ENCODE measurements around the gene MARCHF10.

The MARCHF10 gene

DNA sequence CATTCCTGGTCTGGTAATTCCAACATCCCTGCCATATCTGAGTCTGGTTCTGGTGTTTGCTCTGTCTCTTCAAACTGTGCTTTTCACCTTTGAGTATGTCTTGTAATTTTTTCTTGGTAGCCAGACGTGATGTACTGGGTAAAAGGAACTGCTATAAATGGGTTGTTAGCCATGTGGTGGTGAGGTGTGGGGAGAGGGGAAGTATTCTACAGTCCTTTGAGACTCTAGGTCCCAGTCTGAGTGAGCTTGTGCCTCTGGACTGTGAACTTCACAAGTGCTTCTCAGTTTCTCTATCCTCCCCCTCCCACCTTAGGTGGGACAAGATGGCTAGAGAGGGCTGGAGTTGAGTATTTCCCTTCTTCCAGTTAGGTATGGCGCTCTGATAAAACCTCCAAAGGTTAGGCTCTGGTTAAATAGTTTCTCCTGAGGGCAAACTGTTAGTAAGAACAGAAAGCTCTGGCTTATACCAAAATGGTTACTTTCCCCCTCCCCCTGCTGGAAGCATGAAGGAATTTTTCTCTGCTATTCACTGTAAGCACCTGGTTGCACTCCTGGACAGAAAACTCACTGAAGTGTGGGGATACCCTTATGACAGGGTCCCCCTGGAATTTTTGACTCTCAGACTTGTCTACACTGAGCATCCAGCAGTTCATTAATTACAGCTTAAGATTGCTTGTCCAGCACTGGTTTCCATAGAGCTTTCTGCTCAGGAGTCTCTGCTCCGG lies 87.8 kb downstream of the MARCHF10 start:
- DNase-seq (ENCODE audit: low read depth): no peak
- TF ChIP-seq, protein P1, sequence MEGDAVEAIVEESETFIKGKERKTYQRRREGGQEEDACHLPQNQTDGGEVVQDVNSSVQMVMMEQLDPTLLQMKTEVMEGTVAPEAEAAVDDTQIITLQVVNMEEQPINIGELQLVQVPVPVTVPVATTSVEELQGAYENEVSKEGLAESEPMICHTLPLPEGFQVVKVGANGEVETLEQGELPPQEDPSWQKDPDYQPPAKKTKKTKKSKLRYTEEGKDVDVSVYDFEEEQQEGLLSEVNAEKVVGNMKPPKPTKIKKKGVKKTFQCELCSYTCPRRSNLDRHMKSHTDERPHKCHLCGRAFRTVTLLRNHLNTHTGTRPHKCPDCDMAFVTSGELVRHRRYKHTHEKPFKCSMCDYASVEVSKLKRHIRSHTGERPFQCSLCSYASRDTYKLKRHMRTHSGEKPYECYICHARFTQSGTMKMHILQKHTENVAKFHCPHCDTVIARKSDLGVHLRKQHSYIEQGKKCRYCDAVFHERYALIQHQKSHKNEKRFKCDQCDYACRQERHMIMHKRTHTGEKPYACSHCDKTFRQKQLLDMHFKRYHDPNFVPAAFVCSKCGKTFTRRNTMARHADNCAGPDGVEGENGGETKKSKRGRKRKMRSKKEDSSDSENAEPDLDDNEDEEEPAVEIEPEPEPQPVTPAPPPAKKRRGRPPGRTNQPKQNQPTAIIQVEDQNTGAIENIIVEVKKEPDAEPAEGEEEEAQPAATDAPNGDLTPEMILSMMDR (conservative IDR thresholded peaks at IDR 0.05; ENCODE audit: low read depth, low read length): peak; percentile 52

DNA sequence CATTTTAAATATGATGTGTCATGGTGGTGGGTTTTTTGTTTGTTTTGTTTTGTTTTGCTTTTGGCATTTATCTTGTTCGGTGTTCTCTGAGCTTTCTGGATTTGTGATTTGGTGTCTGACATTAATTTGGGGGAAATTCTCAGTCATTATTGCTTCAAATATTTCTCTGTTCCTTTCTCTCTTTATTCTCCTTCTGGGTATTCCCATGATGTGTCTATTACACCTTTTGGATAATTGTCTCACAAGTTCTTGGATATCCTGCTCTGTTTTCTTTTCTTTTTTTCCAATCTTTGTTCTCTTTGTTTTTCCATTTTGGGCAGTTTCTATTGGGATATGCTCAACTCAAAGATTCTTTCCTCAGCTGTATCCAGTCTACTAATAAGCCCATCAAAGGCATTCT lies 88.5 kb downstream of the MARCHF10 start:
- no peak for DNase-seq (ENCODE audit: low read depth)
- no peak overlapping the region for H3K4me3 ChIP-seq (ENCODE audit: low read depth, low read length)
- TF ChIP-seq, protein P1 (conservative IDR thresholded peaks at IDR 0.05; ENCODE audit: low read depth, low read length): no peak

More for the DNA sequence above, 87.8 kb downstream of the MARCHF10 start:
- H3K4me3 ChIP-seq (ENCODE audit: low read depth, low read length): no peak overlapping the region

DNA sequence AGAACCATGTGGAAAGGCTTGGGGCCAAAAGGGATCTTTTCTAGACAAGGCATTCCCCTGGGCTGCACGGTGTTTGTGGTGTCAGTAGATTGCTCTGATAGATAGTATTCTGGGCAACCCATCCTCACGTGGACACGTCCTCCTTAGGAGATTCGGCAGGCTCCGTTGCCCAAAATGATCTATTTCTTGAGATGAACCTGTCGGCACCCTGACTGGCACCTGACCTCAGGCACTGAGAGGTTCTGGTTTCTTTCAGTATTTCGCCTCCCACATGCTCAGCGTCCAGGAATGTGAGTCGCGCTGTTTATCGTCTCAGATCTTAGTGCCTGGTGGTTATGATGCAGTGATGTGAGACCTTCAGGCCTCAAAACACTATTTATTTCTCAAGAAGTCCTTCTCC lies 89.7 kb downstream of the MARCHF10 start:
- TF ChIP-seq, protein P1 (conservative IDR thresholded peaks at IDR 0.05; ENCODE audit: low read depth, low read length): no peak
- H3K4me3 ChIP-seq (ENCODE audit: low read depth, low read length): no peak overlapping the region
- DNase-seq (ENCODE audit: low read depth): peak; percentile 75

DNA sequence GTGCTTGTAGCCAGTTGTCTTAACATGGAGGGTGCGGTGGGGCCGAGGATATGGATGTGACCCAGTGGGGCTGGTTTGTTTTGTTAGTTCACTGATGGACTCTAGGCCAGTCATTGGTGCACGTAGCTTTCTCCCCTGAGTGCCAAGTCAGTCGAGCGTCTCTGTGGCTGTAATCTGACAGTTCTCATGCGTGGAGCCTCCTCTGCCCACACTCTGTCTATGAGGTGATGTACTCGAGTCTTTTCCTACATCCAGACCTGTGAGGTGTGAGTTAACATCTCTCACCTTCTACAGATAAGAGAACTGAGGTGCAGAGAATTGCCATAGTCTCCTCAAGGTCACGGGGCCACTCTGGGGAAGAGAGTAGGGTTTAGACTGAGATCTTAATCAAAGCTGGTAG lies 90.2 kb downstream of the MARCHF10 start:
- no peak for DNase-seq (ENCODE audit: low read depth)
- no peak overlapping the region for H3K4me3 ChIP-seq (ENCODE audit: low read depth, low read length)
- TF ChIP-seq, protein P1 (conservative IDR thresholded peaks at IDR 0.05; ENCODE audit: low read depth, low read length): no peak

DNA sequence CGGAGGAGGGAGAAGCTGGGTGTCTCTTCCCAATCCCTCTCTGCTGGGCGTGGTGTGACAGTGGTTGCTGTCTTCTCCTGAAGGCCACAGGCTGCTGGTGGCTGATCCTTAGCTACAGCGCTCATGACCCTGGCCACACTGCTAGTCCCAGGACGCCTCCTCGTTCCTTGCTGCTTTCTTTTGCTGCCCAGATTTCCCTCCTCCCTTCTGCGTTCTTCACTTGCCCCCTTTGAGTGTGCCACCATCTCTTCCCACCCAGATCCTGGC lies 90.6 kb downstream of the MARCHF10 start:
- TF ChIP-seq, protein P1 (conservative IDR thresholded peaks at IDR 0.05; ENCODE audit: low read depth, low read length): no peak
- H3K4me3 ChIP-seq (ENCODE audit: low read depth, low read length): no peak overlapping the region
- DNase-seq (ENCODE audit: low read depth): no peak

DNA sequence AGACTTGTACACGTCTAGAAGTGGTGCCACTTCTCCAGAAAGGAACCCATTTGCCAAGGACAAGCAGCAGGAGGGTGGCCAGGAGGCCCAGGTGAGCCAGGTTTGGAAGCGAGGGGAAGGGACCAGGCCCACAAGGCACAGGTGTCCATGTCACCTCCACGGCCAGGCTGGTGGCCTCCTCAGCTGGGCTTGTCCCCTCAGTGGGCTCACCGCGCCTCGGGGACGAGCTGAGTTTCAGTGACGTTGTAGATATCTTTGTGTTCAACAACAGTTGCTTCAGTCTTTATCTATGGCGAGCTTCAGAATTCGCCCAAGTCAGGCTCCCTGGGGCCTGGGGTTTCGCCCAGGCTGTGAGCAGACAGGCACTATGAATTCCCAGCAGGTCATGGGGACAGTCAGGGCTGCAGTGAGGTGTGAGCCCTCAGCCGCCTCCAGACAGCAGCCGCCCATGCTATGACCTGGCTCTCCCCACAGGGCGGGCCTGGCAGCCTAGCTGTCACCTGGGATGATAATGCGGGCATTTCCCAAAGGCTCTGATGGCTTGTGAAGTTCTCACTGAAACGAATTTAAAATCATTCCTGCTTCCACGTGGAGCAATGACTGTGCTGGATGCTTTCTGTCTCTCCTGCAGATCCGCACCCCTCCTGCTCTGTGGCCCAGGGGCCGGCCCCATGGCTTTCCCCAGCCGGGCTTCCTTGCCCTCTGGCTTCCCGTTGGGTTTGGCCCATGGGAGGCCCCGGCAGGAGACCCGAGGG lies 91.1 kb downstream of the MARCHF10 start:
- no peak overlapping the region for H3K4me3 ChIP-seq (ENCODE audit: low read depth, low read length)
- no peak for DNase-seq (ENCODE audit: low read depth)
- TF ChIP-seq, protein P1 (conservative IDR thresholded peaks at IDR 0.05; ENCODE audit: low read depth, low read length): no peak
